Measurements from ENCODE around the gene MTHFD2.
A peak's percentile ranks its signal among the peaks of the same experiment; 100 is the strongest.

The MTHFD2 gene

GRCh38 chr2:74232426-74232825, 34.0 kb downstream of the MTHFD2 start:
- DNase-seq: no peak

- DNase-seq: no peak
Observed at GRCh38 chr2:74233648-74234047, 35.2 kb downstream of the MTHFD2 start.

- DNase-seq: no peak
Observed at GRCh38 chr2:74235041-74235440, 36.6 kb downstream of the MTHFD2 start.

- DNase-seq: no peak
Observed at GRCh38 chr2:74238879-74239278, 40.5 kb downstream of the MTHFD2 start.

- DNase-seq: no peak
Observed at GRCh38 chr2:74239346-74239745, 40.9 kb downstream of the MTHFD2 start.

GRCh38 chr2:74242354-74243071, 44.1 kb downstream of the MTHFD2 start:
- no peak for DNase-seq

GRCh38 chr2:74244286-74244685, 45.9 kb downstream of the MTHFD2 start:
- DNase-seq: no peak

- no peak for DNase-seq
Observed at GRCh38 chr2:74246496-74247195, 48.2 kb downstream of the MTHFD2 start.

GRCh38 chr2:74249406-74250122, 51.1 kb downstream of the MTHFD2 start:
- no peak for DNase-seq

GRCh38 chr2:74250189-74250631, 51.8 kb downstream of the MTHFD2 start:
- peak; percentile 51 for DNase-seq

GRCh38 chr2:74252036-74252435, 53.6 kb downstream of the MTHFD2 start:
- no peak for DNase-seq

GRCh38 chr2:74252862-74253261, 54.4 kb downstream of the MTHFD2 start:
- no peak for DNase-seq

- no peak for DNase-seq
Observed at GRCh38 chr2:74253306-74253970, 55.0 kb downstream of the MTHFD2 start.

- DNase-seq: no peak
Observed at GRCh38 chr2:74253971-74254310, 55.5 kb downstream of the MTHFD2 start.

GRCh38 chr2:74255660-74256213, 57.3 kb downstream of the MTHFD2 start:
- DNase-seq: no peak

GRCh38 chr2:74259191-74259590, 60.8 kb downstream of the MTHFD2 start:
- DNase-seq: no peak

GRCh38 chr2:74259733-74260132, 61.3 kb downstream of the MTHFD2 start:
- no peak for DNase-seq

GRCh38 chr2:74260495-74260894, 62.1 kb downstream of the MTHFD2 start:
- no peak for DNase-seq

GRCh38 chr2:74261204-74261864, 62.9 kb downstream of the MTHFD2 start:
- no peak for DNase-seq

- DNase-seq: no peak
Observed at GRCh38 chr2:74262681-74263080, 64.3 kb downstream of the MTHFD2 start.

- no peak for DNase-seq
Observed at GRCh38 chr2:74264281-74264680, 65.9 kb downstream of the MTHFD2 start.

- DNase-seq: peak; percentile 49
Observed at GRCh38 chr2:74267068-74267467, 68.7 kb downstream of the MTHFD2 start.
